ENCODE measurements around the gene GJD4. TPM values are rescaled to one million over a fixed set of nuclear protein-coding genes. Genes with fewer than 3 reads are reported as not detected.

GJD4 gene
- total and polyA plus RNA-seq, 2 donors (not counting 3 experiments of a cell fraction or from before 2014, with no cell fraction given) = not detected

GRCh38 chr10:35594115-35595079 lies 10.7 kb upstream of the GJD4 start:
- no peaks in the 10 kb centered on the region for H3K4me1 ChIP-seq (ENCODE audit: control insufficient read depth, extremely low read depth, insufficient read depth, low read length)
- intact Hi-C loops (cut with micrococcal nuclease) (no loop called here), dilution Hi-C loops (cut with MboI; ENCODE audit: extremely low pct_ligation_motif_present, low sequenced_read_pairs) (no loop called here)
- FAIRE-seq (no peak), DNase-seq (ENCODE audit: low read depth, low spot score) (no peak)
- BruUV-seq (replicated peaks) = no TSS peak
- no peak overlapping the region for H3K9ac ChIP-seq (replicated peaks; ENCODE audit: extremely low read depth, insufficient read depth, low read length)
- H3K79me2 ChIP-seq (ENCODE audit: control insufficient read depth, insufficient read depth, low read length) = no peaks in the 10 kb centered on the region
- H4K20me1 ChIP-seq (replicated peaks; ENCODE audit: control insufficient read depth, extremely low read depth, insufficient read depth, low read length) = no peaks in the 10 kb centered on the region
- H3K27ac ChIP-seq (ENCODE audit: insufficient read depth, low read depth, low read length) = no peak overlapping the region
- no peaks in the 10 kb centered on the region for H3K36me3 ChIP-seq (ENCODE audit: control insufficient read depth in 2 of 2, extremely low read depth in 1 of 2, insufficient read depth in 2 of 2, low read length in 2 of 2)
- no peak for TF ChIP-seq POLR2A (IDR thresholded peaks at IDR 0.05; ENCODE audit: low read depth, low read length)
- no peaks in the 10 kb centered on the region for H3K9me1 ChIP-seq (replicated peaks; ENCODE audit: control insufficient read depth, extremely low read depth, insufficient read depth, low read length)
- CTCF ChIA-PET = interaction anchor here (0.7 to 2.1 kb wide), 2 partner anchors 19 to 479 kb away, joined by 3 to 5 read pairs; no protein-coding TSS in a partner anchor
- no peak overlapping the region for H3K4me3 ChIP-seq (replicated peaks in 1 of 3; ENCODE audit: insufficient read depth in 1 of 3, low read depth in 1 of 3, low read length in 3 of 3)
- no peak overlapping the region for H3K4me2 ChIP-seq (ENCODE audit: insufficient read depth, low read length)
- no peak overlapping the region for H2AFZ ChIP-seq (ENCODE audit: low read depth, low read length)
- H3K9me3 ChIP-seq (replicated peaks; ENCODE audit: control insufficient read depth, insufficient read depth, low read length) = no peaks in the 10 kb centered on the region
- POLR2A ChIA-PET = no interaction called here
- peaks cover 3 to 11% of the 10 kb centered on the region in 2 experiments for H3K27me3 ChIP-seq (ENCODE audit: control insufficient read depth in 2 of 2, insufficient read depth in 2 of 2, low read length in 2 of 2)

GRCh38 chr10:35595106-35595505 lies 10.0 kb upstream of the GJD4 start:
- H3K27me3 ChIP-seq (ENCODE audit: control insufficient read depth in 2 of 2, insufficient read depth in 2 of 2, low read length in 2 of 2) = peaks cover 3 to 11% of the 10 kb centered on the region in 2 experiments
- DNase-seq (ENCODE audit: low read depth, low spot score) (no peak), FAIRE-seq (no peak)
- H3K9me3 ChIP-seq (replicated peaks; ENCODE audit: control insufficient read depth, insufficient read depth, low read length) = no peaks in the 10 kb centered on the region
- no peaks in the 10 kb centered on the region for H3K9me1 ChIP-seq (replicated peaks; ENCODE audit: control insufficient read depth, extremely low read depth, insufficient read depth, low read length)
- no peak overlapping the region for H3K4me3 ChIP-seq (replicated peaks in 1 of 3; ENCODE audit: insufficient read depth in 1 of 3, low read depth in 1 of 3, low read length in 3 of 3)
- no peak overlapping the region for H3K27ac ChIP-seq (ENCODE audit: insufficient read depth, low read depth, low read length)
- H2AFZ ChIP-seq (ENCODE audit: low read depth, low read length) = no peak overlapping the region
- dilution Hi-C loops (cut with MboI; ENCODE audit: extremely low pct_ligation_motif_present, low sequenced_read_pairs) (no loop called here), intact Hi-C loops (cut with micrococcal nuclease) (no loop called here)
- no peaks in the 10 kb centered on the region for H3K36me3 ChIP-seq (ENCODE audit: control insufficient read depth in 2 of 2, extremely low read depth in 1 of 2, insufficient read depth in 2 of 2, low read length in 2 of 2)
- no peak for TF ChIP-seq FOS (IDR thresholded peaks at IDR 0.05; ENCODE audit: borderline replicate concordance, insufficient read depth, low read length)
- TF ChIP-seq JUN (IDR thresholded peaks at IDR 0.05; ENCODE audit: borderline replicate concordance, insufficient read depth, insufficient read length, low read depth) = no peak
- no peak for TF ChIP-seq POLR2A (IDR thresholded peaks at IDR 0.05; ENCODE audit: low read depth, low read length)
- no peak for TF ChIP-seq MYC (IDR thresholded peaks at IDR 0.05; ENCODE audit: low read depth, low read length)
- TF ChIP-seq POLR2AphosphoS5 (IDR thresholded peaks at IDR 0.05; ENCODE audit: insufficient read depth, low read depth, low read length) = no peak
- TF ChIP-seq, protein P1, sequence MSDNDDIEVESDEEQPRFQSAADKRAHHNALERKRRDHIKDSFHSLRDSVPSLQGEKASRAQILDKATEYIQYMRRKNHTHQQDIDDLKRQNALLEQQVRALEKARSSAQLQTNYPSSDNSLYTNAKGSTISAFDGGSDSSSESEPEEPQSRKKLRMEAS (IDR thresholded peaks at IDR 0.05; ENCODE audit: insufficient read depth, insufficient read length) = no peak
- no peak for TF ChIP-seq CTCF (IDR thresholded peaks at IDR 0.05; ENCODE audit: extremely low read depth in 1 of 2, insufficient read depth in 1 of 2, low read depth in 1 of 2, low read length in 2 of 2)
- no peak for TF ChIP-seq EZH2 (IDR thresholded peaks at IDR 0.05; ENCODE audit: borderline replicate concordance, low read depth, low read length, severe bottlenecking)
- no peak for TF ChIP-seq GATA2 (IDR thresholded peaks at IDR 0.05; ENCODE audit: insufficient read depth, insufficient read length, low read depth, low read length)
- H3K9ac ChIP-seq (replicated peaks; ENCODE audit: extremely low read depth, insufficient read depth, low read length) = no peak overlapping the region
- no peaks in the 10 kb centered on the region for H4K20me1 ChIP-seq (replicated peaks; ENCODE audit: control insufficient read depth, extremely low read depth, insufficient read depth, low read length)
- no TSS peak for BruUV-seq (replicated peaks)
- H3K79me2 ChIP-seq (ENCODE audit: control insufficient read depth, insufficient read depth, low read length) = no peaks in the 10 kb centered on the region
- no peak overlapping the region for H3K4me2 ChIP-seq (ENCODE audit: insufficient read depth, low read length)
- CTCF ChIA-PET = interaction anchor here (0.7 to 2.1 kb wide), 2 partner anchors 20 to 480 kb away, joined by 3 to 5 read pairs; no protein-coding TSS in a partner anchor
- POLR2A ChIA-PET = no interaction called here
- H3K4me1 ChIP-seq (ENCODE audit: control insufficient read depth, extremely low read depth, insufficient read depth, low read length) = no peaks in the 10 kb centered on the region
